ENCODE results near the gene ACOT11. TPM values are rescaled to one million over a fixed set of nuclear protein-coding genes. Genes with fewer than 3 reads are reported as not detected.

Gene ACOT11
- total RNA-seq, 1 donor from 2014 or later = 3.1 TPM

DNA sequence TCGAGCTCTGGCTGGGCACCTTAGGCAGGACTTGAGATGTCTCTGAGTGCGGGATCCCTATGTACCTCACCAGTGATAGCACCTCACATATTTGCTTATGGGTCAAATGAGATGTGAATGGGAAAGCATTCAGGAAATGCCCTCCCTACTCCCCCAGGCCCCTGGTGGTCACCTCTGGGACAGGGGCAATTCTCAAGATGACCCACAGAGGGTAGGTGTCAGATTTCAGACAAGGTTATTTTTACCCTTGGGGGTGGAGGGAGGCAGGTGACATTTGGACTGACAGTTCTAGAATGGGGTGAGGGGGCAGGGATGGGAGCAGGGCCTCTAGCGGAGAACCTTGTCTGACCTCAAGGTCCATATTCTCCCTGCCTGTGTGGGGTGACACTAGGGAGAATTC is 27.1 kb downstream of the ACOT11 start:
- Mint-ChIP-seq H3K27me3 (ENCODE audit: low read depth) (no peaks in the 10 kb centered on the region), H3K4me1 (peaks cover 31% of the 10 kb centered on the region), H3K4me3 (no peak overlapping the region), H3K27ac (ENCODE audit: unreplicated experiment) (no peak overlapping the region), H3K9me3 (no peaks in the 10 kb centered on the region), H3K36me3 (ENCODE audit: low read depth) (no peaks in the 10 kb centered on the region)
- no peak for DNase-seq (ENCODE audit: low read depth, low spot score)
- TF ChIP-seq, protein P1, sequence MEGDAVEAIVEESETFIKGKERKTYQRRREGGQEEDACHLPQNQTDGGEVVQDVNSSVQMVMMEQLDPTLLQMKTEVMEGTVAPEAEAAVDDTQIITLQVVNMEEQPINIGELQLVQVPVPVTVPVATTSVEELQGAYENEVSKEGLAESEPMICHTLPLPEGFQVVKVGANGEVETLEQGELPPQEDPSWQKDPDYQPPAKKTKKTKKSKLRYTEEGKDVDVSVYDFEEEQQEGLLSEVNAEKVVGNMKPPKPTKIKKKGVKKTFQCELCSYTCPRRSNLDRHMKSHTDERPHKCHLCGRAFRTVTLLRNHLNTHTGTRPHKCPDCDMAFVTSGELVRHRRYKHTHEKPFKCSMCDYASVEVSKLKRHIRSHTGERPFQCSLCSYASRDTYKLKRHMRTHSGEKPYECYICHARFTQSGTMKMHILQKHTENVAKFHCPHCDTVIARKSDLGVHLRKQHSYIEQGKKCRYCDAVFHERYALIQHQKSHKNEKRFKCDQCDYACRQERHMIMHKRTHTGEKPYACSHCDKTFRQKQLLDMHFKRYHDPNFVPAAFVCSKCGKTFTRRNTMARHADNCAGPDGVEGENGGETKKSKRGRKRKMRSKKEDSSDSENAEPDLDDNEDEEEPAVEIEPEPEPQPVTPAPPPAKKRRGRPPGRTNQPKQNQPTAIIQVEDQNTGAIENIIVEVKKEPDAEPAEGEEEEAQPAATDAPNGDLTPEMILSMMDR (conservative IDR thresholded peaks at IDR 0.05) = peak; percentile 32

DNA sequence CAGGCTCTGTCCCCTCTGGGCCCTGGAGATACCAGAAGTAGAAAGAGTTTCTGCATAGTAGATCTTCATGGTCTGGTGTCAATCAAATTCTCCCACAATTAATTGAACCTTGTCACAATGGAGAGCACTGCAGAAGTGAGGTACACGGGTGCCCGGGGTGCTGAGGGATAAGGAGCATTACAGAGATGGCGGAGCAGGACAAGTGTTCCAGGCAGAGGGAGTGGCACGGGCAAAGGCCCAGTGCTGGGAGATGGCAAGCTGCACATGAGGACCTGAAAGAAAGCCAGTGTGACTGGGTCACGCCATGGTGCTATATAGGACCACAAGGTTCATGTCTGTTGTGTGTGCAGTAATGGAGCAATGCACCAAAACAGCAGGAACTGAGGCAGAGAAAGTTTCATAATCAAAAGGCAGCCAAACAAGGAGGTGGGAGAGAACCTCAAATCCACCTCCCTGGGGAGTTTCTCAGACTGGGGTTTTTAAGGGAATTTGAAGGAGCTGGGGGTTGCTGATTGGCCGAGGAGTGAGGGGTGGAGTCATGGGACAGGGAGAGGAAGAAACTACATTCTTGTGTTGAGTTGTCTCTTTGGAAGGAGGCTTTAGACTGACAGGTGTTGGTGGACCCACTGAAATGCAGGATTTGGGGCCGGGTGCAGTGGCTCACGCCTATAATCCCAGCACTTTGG is 27.7 kb downstream of the ACOT11 start:
- no peaks in the 10 kb centered on the region for H3K27me3 Mint-ChIP-seq (ENCODE audit: low read depth)
- H3K27ac Mint-ChIP-seq (ENCODE audit: unreplicated experiment) = peak overlapping the region; percentile 9
- H3K9me3 Mint-ChIP-seq = no peaks in the 10 kb centered on the region
- no peak for DNase-seq (ENCODE audit: low read depth, low spot score)
- H3K36me3 Mint-ChIP-seq (ENCODE audit: low read depth) = no peaks in the 10 kb centered on the region
- no peak overlapping the region for H3K4me3 Mint-ChIP-seq
- H3K4me1 Mint-ChIP-seq = peaks cover 34% of the 10 kb centered on the region
- TF ChIP-seq, protein P1 (conservative IDR thresholded peaks at IDR 0.05) = no peak

DNA sequence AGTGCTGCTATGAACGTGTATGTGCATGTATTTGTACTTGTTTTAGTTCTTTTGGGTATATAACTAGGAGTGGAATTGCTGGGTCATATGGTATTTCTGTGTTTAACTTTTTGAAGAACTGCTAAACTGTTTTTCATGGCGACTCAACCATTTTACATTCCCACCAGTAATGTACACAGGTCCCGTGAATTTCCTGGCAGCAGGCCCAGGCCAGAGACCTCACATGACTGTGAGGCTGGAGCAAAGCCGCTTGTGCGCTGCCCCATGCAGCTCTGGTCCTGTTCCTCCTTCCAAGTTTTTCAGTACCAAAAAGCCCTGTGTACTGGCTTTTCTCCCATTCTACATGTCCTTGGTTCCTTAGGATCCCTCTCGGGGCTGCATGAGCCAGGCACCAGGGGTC is 29.6 kb downstream of the ACOT11 start:
- H3K27ac Mint-ChIP-seq (ENCODE audit: unreplicated experiment) = no peak overlapping the region
- no peak overlapping the region for H3K4me3 Mint-ChIP-seq
- no peak for DNase-seq (ENCODE audit: low read depth, low spot score)
- H3K9me3 Mint-ChIP-seq = no peaks in the 10 kb centered on the region
- no peaks in the 10 kb centered on the region for H3K27me3 Mint-ChIP-seq (ENCODE audit: low read depth)
- peaks cover 22% of the 10 kb centered on the region for H3K4me1 Mint-ChIP-seq
- no peaks in the 10 kb centered on the region for H3K36me3 Mint-ChIP-seq (ENCODE audit: low read depth)
- TF ChIP-seq, protein P1 (conservative IDR thresholded peaks at IDR 0.05) = no peak

DNA sequence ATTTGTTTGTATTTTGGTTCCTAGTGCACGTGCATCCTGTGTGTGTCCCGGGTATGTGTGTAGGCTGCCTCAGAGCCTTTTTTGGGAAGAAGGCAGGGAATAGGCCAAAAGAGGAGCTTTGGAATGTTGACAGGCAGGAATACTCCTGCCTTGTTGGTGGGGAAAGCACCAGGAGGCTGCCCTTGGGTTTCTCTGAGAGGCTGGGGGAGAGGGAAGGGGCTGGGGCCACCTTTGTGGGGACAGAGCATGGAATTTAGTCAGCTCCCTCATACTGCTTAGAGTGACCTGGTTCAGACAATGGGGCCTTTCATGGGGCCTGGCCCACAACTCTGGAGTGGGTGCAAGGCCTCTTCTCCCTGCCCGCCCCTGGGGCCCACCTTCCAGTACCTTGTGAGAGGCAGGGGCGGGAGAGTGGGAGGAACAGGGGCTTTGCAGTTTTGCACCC is 31.3 kb downstream of the ACOT11 start:
- Mint-ChIP-seq H3K36me3 (ENCODE audit: low read depth) (no peaks in the 10 kb centered on the region), H3K4me1 (peaks cover 21% of the 10 kb centered on the region), H3K27ac (ENCODE audit: unreplicated experiment) (no peak overlapping the region), H3K4me3 (no peak overlapping the region), H3K27me3 (ENCODE audit: low read depth) (no peaks in the 10 kb centered on the region), H3K9me3 (no peaks in the 10 kb centered on the region)
- TF ChIP-seq, protein P1 (conservative IDR thresholded peaks at IDR 0.05) = no peak
- DNase-seq (ENCODE audit: low read depth, low spot score) = no peak

DNA sequence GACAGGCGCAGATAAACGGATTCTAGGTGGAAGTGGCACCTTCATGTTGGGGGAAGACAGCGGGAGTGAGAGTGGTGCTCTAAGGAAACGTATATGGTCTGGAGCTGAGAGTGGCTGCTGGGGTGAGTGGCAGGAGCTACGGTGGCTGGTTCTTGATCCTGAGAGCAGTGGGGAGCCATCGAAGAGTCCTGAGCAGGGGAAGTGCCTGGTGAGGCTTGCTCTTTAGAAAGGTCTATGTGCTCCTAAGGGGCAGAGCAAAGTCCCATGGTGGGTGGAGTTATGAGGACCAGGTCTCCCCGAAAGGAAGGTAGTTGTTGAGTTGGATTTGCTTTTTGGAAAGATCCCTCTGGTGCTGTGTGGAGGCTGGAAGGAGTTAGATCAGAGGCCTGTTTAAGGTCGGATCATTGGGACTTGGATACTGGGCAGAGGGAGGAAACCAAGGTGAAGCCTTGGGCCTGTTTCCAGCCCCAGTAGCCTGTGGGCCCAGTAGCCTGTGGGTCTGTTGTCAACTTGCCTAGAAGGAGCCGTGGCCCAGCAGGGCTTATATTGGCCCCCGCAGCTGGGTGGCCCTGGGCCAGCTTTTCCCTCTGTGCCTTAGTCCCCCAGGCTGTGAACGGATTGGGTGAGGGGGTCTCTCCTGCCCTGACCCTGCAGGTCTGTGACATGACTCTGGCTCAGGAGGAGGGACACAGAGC is 33.0 kb downstream of the ACOT11 start:
- no peak overlapping the region for H3K27ac Mint-ChIP-seq (ENCODE audit: unreplicated experiment)
- TF ChIP-seq, protein P1 (conservative IDR thresholded peaks at IDR 0.05) = no peak
- H3K27me3 Mint-ChIP-seq (ENCODE audit: low read depth) = no peaks in the 10 kb centered on the region
- peaks cover 17% of the 10 kb centered on the region for H3K4me1 Mint-ChIP-seq
- H3K9me3 Mint-ChIP-seq = no peaks in the 10 kb centered on the region
- H3K4me3 Mint-ChIP-seq = no peak overlapping the region
- H3K36me3 Mint-ChIP-seq (ENCODE audit: low read depth) = no peaks in the 10 kb centered on the region
- no peak for DNase-seq (ENCODE audit: low read depth, low spot score)
